SK-N-SH (cell line): ENCODE measurements around the gene UCP1.

ENCODE experiments used
- FOXJ3 ChIP-seq: sonication (generic); formaldehyde crosslinking; IDR thresholded peaks from 2 replicates; pipeline ENCODE4 v1.5.1; 2020; ENCODE audit warnings: mild to moderate bottlenecking, missing genetic modification reagents
- TF ChIP-seq, protein P1 (sequence below): fragments of 200-600 bp; sonication (generic); IDR thresholded peaks from 2 replicates; pipeline ENCODE4 v1.6.1; 2017; ENCODE audit warnings: antibody characterized with exemption, mild to moderate bottlenecking, moderate library complexity
- TF ChIP-seq, protein P2 (sequence below): IDR thresholded peaks from 2 replicates; pipeline ENCODE4 v1.6.1; 2012; ENCODE audit warnings: mild to moderate bottlenecking, low read depth, low read length, moderate library complexity

DNA sequence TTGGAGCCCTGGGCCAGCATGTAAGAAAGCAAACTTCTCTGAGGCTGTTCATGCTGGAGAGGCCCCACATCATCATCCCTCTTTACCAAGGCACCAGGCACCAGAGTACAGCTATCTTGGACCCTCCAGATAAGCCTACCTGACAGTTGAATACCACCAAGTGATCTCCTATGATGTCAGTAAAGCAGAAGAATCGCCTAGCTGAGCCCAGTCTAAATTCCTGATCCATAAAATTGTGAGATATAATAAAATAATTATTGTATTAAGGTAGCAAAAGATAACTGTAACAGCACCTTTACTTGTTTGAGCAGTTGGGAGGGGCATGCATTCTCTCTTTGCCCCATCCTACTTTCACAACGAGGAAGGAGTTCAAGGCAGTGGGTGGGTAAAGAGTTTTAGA, 2.9 kb upstream of the UCP1 start:
- TF ChIP-seq, protein P1, sequence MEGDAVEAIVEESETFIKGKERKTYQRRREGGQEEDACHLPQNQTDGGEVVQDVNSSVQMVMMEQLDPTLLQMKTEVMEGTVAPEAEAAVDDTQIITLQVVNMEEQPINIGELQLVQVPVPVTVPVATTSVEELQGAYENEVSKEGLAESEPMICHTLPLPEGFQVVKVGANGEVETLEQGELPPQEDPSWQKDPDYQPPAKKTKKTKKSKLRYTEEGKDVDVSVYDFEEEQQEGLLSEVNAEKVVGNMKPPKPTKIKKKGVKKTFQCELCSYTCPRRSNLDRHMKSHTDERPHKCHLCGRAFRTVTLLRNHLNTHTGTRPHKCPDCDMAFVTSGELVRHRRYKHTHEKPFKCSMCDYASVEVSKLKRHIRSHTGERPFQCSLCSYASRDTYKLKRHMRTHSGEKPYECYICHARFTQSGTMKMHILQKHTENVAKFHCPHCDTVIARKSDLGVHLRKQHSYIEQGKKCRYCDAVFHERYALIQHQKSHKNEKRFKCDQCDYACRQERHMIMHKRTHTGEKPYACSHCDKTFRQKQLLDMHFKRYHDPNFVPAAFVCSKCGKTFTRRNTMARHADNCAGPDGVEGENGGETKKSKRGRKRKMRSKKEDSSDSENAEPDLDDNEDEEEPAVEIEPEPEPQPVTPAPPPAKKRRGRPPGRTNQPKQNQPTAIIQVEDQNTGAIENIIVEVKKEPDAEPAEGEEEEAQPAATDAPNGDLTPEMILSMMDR, result no peak
- TF ChIP-seq FOXJ3 (CRISPR knock-in tag), result no peak
- TF ChIP-seq, protein P2, sequence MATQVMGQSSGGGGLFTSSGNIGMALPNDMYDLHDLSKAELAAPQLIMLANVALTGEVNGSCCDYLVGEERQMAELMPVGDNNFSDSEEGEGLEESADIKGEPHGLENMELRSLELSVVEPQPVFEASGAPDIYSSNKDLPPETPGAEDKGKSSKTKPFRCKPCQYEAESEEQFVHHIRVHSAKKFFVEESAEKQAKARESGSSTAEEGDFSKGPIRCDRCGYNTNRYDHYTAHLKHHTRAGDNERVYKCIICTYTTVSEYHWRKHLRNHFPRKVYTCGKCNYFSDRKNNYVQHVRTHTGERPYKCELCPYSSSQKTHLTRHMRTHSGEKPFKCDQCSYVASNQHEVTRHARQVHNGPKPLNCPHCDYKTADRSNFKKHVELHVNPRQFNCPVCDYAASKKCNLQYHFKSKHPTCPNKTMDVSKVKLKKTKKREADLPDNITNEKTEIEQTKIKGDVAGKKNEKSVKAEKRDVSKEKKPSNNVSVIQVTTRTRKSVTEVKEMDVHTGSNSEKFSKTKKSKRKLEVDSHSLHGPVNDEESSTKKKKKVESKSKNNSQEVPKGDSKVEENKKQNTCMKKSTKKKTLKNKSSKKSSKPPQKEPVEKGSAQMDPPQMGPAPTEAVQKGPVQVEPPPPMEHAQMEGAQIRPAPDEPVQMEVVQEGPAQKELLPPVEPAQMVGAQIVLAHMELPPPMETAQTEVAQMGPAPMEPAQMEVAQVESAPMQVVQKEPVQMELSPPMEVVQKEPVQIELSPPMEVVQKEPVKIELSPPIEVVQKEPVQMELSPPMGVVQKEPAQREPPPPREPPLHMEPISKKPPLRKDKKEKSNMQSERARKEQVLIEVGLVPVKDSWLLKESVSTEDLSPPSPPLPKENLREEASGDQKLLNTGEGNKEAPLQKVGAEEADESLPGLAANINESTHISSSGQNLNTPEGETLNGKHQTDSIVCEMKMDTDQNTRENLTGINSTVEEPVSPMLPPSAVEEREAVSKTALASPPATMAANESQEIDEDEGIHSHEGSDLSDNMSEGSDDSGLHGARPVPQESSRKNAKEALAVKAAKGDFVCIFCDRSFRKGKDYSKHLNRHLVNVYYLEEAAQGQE, result no peak
